Measurements from ENCODE around the gene RGS6. TPM values are rescaled to one million over a fixed set of nuclear protein-coding genes. Genes with fewer than 3 reads are reported as not detected.

RGS6 gene
- total and polyA plus RNA-seq, 8 donors = 0.12 to 4.1 (median 2.8) TPM

GRCh38 chr14:72303930-72304329, 371.7 kb downstream of the RGS6 start:
- Histone ChIP-seq H3K27me3 (no peaks in the 10 kb centered on the region), H3K4me3 (no peak overlapping the region), H3K36me3 (no peaks in the 10 kb centered on the region), H3K27ac (no peak overlapping the region), H3K9me3 (peaks cover 0 to 11% of the 10 kb centered on the region in 2 donors), H3K4me1 (no peaks in the 10 kb centered on the region)
- intact Hi-C loops (cut with DNase I) = no loop called here
- DNase-seq (no peak), ATAC-seq (no peak)
- no peak for TF ChIP-seq CTCF (IDR thresholded peaks at IDR 0.05)

DNA sequence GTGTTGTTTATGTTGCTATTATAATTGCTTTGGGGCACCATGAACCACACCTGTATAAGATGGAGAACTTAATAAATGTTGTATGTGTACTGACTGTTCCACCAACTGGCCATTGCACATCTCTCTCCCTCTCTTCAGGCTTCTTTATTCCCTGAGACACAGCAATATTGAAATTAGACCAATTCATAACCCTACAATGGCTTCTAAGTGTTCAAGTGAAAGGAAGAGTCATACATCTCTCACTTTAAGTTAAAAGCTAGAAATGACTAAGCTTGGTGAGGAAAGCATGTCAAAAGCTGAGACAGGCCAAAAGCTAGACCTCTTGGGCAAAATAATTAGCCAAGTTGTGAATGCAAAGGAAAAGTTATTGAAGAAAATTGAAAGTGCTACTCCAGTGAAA, 373.3 kb downstream of the RGS6 start:
- no peak for TF ChIP-seq CTCF (IDR thresholded peaks at IDR 0.05)
- no peaks in the 10 kb centered on the region for H3K36me3 ChIP-seq
- intact Hi-C loops (cut with DNase I) = no loop called here
- DNase-seq (no peak), ATAC-seq (no peak)
- H3K27me3 ChIP-seq = no peaks in the 10 kb centered on the region
- no peaks in the 10 kb centered on the region for H3K4me1 ChIP-seq
- no peak overlapping the region for H3K4me3 ChIP-seq
- no peak overlapping the region for H3K27ac ChIP-seq
- H3K9me3 ChIP-seq = peaks cover 0 to 11% of the 10 kb centered on the region in 2 donors

DNA sequence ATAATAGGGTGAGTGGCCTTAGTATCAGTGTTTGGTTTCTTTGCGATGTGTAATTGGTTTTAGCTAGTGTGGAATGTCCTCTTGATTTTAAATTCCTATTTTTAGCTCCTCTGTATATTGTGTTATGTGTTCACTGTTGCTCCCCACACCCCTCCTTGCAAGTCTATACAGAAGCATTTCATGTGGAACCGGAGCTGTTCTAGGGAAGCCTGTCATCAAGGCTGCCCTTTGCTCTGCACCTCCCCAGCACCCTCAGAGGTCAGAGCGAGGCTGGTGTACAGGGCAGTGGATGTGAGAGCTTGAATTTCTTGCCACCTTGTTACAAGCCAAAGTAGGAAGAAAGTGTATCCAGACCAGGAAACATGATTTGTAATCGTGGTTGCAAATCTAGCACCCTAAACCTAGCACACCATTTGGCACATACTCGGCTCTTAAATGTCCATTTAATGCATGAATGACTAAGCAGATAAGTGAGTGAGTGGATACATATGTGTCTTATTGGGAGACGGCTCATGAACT, 376.8 kb downstream of the RGS6 start:
- H3K4me3 ChIP-seq = no peak overlapping the region
- no peaks in the 10 kb centered on the region for H3K27me3 ChIP-seq
- TF ChIP-seq CTCF (IDR thresholded peaks at IDR 0.05) = no peak
- DNase-seq (no peak), ATAC-seq (no peak)
- peaks cover 0 to 11% of the 10 kb centered on the region in 2 donors for H3K9me3 ChIP-seq
- H3K4me1 ChIP-seq = no peaks in the 10 kb centered on the region
- intact Hi-C loops (cut with DNase I) = no loop called here
- no peak overlapping the region for H3K27ac ChIP-seq
- no peaks in the 10 kb centered on the region for H3K36me3 ChIP-seq

- Histone ChIP-seq H3K27ac (no peak overlapping the region), H3K9me3 (peaks cover 0 to 1% of the 10 kb centered on the region in 2 donors), H3K36me3 (no peaks in the 10 kb centered on the region), H3K27me3 (no peaks in the 10 kb centered on the region), H3K4me3 (no peak overlapping the region), H3K4me1 (no peaks in the 10 kb centered on the region)
- intact Hi-C loops (cut with DNase I) = no loop called here
- no peak for ATAC-seq
- TF ChIP-seq CTCF (IDR thresholded peaks at IDR 0.05) = no peak
- DNase-seq = no peak
Observed at GRCh38 chr14:72311116-72311515, 378.9 kb downstream of the RGS6 start.

GRCh38 chr14:72311516-72311915, 379.3 kb downstream of the RGS6 start:
- H3K4me3 ChIP-seq = no peak overlapping the region
- no peak for DNase-seq
- no peaks in the 10 kb centered on the region for H3K36me3 ChIP-seq
- intact Hi-C loops (cut with DNase I) = no loop called here
- H3K9me3 ChIP-seq = no peaks in the 10 kb centered on the region
- ATAC-seq = no peak
- no peak for TF ChIP-seq CTCF (IDR thresholded peaks at IDR 0.05)
- no peak overlapping the region for H3K27ac ChIP-seq
- no peaks in the 10 kb centered on the region for H3K4me1 ChIP-seq
- H3K27me3 ChIP-seq = no peaks in the 10 kb centered on the region

Data from left lung (tissue), 10 donors.